ENCODE measurements around the gene SCFD2.

- TF ChIP-seq CTCF (IDR thresholded peaks at IDR 0.05) (no peak), POLR2A (IDR thresholded peaks at IDR 0.05) (no peak)
Observed at GRCh38 chr4:53055274-53055673, 310.6 kb downstream of the SCFD2 start.
